ENCODE measurements around the gene PTGR2.

DNA sequence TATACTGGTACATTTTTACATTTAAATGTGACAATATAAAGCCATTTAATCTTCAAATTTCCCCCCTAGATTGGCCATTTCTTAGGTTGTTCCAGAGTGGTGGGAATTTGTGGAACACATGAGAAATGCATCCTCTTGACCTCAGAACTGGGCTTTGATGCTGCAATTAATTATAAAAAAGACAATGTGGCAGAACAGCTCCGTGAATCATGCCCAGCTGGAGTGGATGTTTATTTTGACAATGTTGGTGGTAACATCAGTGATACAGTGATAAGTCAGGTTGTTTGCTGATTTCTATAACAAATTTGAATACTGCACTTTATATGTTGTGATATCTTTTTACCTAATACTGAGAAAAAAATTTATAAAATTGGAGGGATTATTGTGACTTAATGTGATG, 27.4 kb downstream of the PTGR2 start:
- TF ChIP-seq, protein P1, sequence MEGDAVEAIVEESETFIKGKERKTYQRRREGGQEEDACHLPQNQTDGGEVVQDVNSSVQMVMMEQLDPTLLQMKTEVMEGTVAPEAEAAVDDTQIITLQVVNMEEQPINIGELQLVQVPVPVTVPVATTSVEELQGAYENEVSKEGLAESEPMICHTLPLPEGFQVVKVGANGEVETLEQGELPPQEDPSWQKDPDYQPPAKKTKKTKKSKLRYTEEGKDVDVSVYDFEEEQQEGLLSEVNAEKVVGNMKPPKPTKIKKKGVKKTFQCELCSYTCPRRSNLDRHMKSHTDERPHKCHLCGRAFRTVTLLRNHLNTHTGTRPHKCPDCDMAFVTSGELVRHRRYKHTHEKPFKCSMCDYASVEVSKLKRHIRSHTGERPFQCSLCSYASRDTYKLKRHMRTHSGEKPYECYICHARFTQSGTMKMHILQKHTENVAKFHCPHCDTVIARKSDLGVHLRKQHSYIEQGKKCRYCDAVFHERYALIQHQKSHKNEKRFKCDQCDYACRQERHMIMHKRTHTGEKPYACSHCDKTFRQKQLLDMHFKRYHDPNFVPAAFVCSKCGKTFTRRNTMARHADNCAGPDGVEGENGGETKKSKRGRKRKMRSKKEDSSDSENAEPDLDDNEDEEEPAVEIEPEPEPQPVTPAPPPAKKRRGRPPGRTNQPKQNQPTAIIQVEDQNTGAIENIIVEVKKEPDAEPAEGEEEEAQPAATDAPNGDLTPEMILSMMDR (IDR thresholded peaks at IDR 0.05; ENCODE audit: insufficient read depth, low read depth, low read length) = no peak
- TF ChIP-seq EZH2 (IDR thresholded peaks at IDR 0.05; ENCODE audit: insufficient read depth, low read length) = no peak
